H1 (cell line): Measurements from ENCODE around the gene GPRIN3.

ENCODE experiments used
- FOSL1 ChIP-seq: IDR thresholded peaks from 2 replicates; pipeline ENCODE4 v1.6.1; 2011; ENCODE audit warnings: mild to moderate bottlenecking, low read depth, low read length, moderate library complexity; ENCODE audit not compliant: insufficient read depth
- SIN3A ChIP-seq, 2 experiments: IDR thresholded peaks in 1 of 2; conservative IDR thresholded peaks in 1 of 2; 2 replicates each; pipeline ENCODE4 v1.6.1; 2011 to 2012; ENCODE audit warnings: low read length in 2 of 2, improper control_type of control experiment in 1 of 2, low read depth in 1 of 2, mild to moderate bottlenecking in 1 of 2
- TF ChIP-seq, protein P1 (sequence below), 3 experiments: IDR thresholded peaks; 1 replicate in 2 of 3; 2 replicates in 1 of 3; pipeline versions ENCODE4 v1.5.1 to v1.6.1; 2011; ENCODE audit warnings: low read length in 3 of 3, mild to moderate bottlenecking in 3 of 3, inconsistent platforms in 2 of 3, low read depth in 1 of 3, moderate library complexity in 1 of 3; ENCODE audit not compliant: insufficient read depth in 1 of 3; ENCODE audit errors: control extremely low read depth in 1 of 3
- TF ChIP-seq, protein P2 (sequence below): IDR thresholded peaks from 2 replicates; pipeline ENCODE4 v1.6.1; 2012; ENCODE audit warnings: inconsistent platforms

DNA sequence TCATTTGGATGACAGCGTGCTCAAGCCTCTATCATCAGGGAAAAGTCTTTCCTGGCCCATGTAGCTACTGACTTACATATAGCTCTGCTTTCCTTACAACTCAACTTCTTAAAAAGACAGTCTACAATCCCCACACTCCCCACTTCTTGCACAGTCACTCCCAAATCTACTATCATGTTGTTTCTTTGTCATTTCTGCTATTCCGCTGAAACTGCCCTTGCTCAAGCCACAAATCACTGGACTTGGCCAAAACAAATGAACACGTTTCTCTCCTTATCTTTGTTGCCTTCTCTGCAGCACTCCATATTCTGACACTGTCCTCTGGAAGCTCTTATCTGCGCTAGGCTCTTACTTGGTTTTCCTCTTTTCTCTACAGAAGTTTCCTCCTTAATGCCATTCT lies 28.2 kb downstream of the GPRIN3 start:
- TF ChIP-seq, protein P1, sequence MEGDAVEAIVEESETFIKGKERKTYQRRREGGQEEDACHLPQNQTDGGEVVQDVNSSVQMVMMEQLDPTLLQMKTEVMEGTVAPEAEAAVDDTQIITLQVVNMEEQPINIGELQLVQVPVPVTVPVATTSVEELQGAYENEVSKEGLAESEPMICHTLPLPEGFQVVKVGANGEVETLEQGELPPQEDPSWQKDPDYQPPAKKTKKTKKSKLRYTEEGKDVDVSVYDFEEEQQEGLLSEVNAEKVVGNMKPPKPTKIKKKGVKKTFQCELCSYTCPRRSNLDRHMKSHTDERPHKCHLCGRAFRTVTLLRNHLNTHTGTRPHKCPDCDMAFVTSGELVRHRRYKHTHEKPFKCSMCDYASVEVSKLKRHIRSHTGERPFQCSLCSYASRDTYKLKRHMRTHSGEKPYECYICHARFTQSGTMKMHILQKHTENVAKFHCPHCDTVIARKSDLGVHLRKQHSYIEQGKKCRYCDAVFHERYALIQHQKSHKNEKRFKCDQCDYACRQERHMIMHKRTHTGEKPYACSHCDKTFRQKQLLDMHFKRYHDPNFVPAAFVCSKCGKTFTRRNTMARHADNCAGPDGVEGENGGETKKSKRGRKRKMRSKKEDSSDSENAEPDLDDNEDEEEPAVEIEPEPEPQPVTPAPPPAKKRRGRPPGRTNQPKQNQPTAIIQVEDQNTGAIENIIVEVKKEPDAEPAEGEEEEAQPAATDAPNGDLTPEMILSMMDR (IDR thresholded peaks at IDR 0.05; ENCODE audit: control extremely low read depth in 1 of 3, insufficient read depth in 1 of 3, low read depth in 1 of 3, low read length in 3 of 3), result no peak
- no peak for TF ChIP-seq SIN3A (conservative IDR thresholded peaks at IDR 0.05 in 1 of 2, IDR thresholded peaks at IDR 0.05 in 1 of 2; ENCODE audit: low read depth in 1 of 2, low read length in 2 of 2)
- TF ChIP-seq FOSL1, result no peak
- TF ChIP-seq, protein P2, sequence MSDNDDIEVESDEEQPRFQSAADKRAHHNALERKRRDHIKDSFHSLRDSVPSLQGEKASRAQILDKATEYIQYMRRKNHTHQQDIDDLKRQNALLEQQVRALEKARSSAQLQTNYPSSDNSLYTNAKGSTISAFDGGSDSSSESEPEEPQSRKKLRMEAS, result no peak
